Stimulated activated naive CD8-positive, alpha-beta T cell treated with anti-CD3 and anti-CD28 coated beads, Interleukin-15, Interleukin-2, amounts not matched to agents 100 ng/mL and 50 ng/mL, for 24 hours (primary cell): ENCODE data around the gene CRTC1.
"Not testable (repeated sequence)": the region's sequence is repeated elsewhere in the genome, so short reads cannot be mapped to it uniquely, and the experiment has no call there.

ENCODE experiments used
- H3K27ac Mint-ChIP-seq: one replicate; pipeline ENCODE4 v1.8.0; 2021; ENCODE audit warnings: mild to moderate bottlenecking, mixed read lengths
- H3K27me3 Mint-ChIP-seq: one replicate; pipeline ENCODE4 v1.8.0; 2021; ENCODE audit warnings: mixed read lengths
- H3K36me3 Mint-ChIP-seq: one replicate; pipeline ENCODE4 v1.8.0; 2021; ENCODE audit warnings: low read depth, mixed read lengths
- H3K4me1 Mint-ChIP-seq: one replicate; pipeline ENCODE4 v1.8.0; 2021; ENCODE audit warnings: low read depth, mixed read lengths
- H3K4me3 Mint-ChIP-seq: one replicate; pipeline ENCODE4 v1.8.0; 2021; ENCODE audit warnings: mild to moderate bottlenecking, mixed read lengths
- H3K9me3 Mint-ChIP-seq: one replicate; pipeline ENCODE4 v1.8.0; 2021; ENCODE audit warnings: mixed read lengths

Gene CRTC1

DNA sequence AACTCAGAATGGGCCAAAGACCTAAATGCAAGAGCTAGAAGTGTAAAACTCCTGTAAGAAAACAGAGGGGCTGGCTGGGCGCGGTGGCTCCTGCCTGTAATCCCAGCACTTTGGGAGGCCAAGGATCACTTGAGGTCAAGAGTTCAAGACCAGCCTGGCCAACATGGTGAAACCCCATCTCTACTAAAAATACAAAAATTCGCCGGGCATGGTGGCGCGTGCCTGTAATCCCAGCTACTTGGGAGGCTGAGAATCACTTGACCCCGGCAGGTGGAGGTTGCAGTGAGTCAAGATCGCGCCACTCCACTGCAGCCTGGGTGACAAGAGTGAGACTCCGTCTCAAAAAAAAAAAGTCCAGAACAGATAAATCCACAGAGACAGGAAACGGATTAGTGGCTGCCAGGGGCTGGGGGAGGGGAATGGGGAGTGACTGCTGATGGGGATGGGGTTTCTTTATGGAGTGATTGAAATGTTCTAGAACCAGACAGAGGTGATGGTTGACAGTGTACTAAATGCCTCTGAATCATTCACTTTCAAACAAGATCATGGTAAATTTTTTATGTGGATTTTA, 50.4 kb downstream of the CRTC1 start:
- H3K27ac Mint-ChIP-seq, H3K27me3 Mint-ChIP-seq, H3K36me3 Mint-ChIP-seq, H3K4me1 Mint-ChIP-seq, H3K4me3 Mint-ChIP-seq, H3K9me3 Mint-ChIP-seq: not testable (repeated sequence)

DNA sequence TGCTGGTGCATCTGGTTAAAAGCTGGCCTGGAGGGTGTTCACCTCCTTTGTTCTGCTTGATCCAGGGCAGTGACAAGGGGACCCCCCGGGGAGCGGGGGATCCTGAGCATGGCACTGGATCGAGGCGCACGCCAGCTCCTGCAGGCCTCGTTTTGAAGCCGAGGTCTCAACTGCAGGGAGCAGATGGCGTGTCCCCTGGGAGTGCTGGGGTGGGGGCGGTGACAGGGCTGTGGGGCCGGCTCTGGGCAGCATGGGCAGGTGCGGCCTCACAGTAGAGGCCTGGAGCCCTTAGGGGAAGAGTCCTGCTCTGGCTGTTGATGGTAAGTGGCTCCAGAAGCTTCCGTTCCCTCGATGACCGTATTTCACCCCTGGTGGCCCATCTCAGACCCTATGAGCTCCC, 51.8 kb downstream of the CRTC1 start:
- H3K27ac Mint-ChIP-seq = no peak overlapping the region
- peaks cover 4% of the 10 kb centered on the region for H3K4me1 Mint-ChIP-seq
- H3K36me3 Mint-ChIP-seq = no peaks in the 10 kb centered on the region
- no peak overlapping the region for H3K4me3 Mint-ChIP-seq
- H3K9me3 Mint-ChIP-seq = no peaks in the 10 kb centered on the region
- no peaks in the 10 kb centered on the region for H3K27me3 Mint-ChIP-seq

- Mint-ChIP-seq H3K36me3 (no peaks in the 10 kb centered on the region), H3K27ac (no peak overlapping the region), H3K27me3 (no peaks in the 10 kb centered on the region), H3K4me3 (no peak overlapping the region), H3K4me1 (peaks cover 4% of the 10 kb centered on the region), H3K9me3 (no peaks in the 10 kb centered on the region)
These were observed 52.3 kb downstream of the CRTC1 start for GRCh38 chr19:18735752-18736151.

DNA sequence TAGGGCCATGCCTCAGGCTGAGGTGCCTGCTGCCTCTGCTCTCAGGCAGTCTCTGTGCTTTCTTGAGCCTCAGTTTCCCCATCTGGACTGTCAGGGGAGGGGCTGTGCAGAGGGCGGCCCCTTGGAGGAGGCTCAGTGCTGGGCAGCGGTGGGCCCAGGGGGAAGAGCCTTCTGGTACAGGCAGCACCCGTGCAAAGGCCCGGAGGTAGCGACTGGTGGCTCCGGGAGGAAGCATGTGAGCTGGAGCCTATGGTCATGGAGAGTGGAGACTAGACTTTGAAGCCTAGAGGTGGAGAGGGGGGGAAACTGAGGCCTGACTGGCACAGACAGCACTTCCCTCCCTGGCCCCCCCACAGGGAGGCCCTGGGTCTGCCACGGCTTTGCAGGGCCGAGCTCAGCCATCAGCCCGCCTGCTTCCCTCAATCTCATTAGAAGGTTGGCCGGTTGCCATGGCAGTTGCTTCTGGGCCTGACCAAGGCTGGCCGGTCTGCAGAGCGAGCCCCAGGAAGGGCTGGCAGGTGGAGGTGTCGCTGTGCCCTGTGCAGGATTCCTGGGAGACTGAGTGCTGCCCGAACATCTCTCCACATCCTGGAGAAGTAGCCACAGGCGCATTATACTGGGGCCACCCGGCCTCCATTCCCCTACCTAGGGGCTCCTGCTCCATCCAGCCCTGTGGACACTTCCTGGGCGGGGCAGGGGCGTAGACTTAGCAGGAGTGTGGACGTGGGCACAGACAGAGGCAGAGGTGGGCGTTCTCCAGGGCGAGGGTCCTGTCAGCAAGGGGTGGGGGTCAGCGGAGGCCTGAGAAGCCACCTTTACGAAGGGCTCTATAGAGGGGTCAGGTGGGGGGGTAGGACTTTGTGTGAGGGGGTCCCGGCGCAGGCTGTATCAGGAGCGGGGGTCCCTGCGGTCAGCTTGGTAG, 53.2 kb downstream of the CRTC1 start:
- Mint-ChIP-seq H3K4me1 (no peaks in the 10 kb centered on the region), H3K36me3 (no peaks in the 10 kb centered on the region), H3K27ac (no peak overlapping the region), H3K9me3 (no peaks in the 10 kb centered on the region), H3K27me3 (no peaks in the 10 kb centered on the region), H3K4me3 (no peak overlapping the region)

- H3K9me3 Mint-ChIP-seq = no peaks in the 10 kb centered on the region
- H3K4me1 Mint-ChIP-seq = no peaks in the 10 kb centered on the region
These were observed 54.0 kb downstream of the CRTC1 start for GRCh38 chr19:18737337-18737953.

DNA sequence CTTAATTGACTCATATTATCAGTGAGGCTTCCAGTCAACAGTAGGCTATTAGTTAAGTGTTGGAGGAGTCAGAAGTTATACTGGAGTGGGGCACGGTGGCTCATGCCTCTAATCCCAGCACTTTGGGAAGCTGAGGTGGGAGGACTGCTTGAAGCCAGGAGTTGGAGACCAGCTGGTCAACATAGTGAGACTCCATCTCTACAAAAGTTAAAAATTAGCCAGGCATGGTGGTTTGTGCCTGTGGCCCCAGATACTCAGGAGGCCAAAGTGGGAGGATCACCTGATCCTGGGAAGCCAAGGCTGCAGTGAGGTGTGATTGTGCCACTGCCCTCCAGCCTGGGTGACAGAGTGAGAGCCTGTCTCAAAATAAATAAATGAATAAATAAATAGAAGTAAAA, 54.5 kb downstream of the CRTC1 start:
- H3K36me3 Mint-ChIP-seq = no peaks in the 10 kb centered on the region
- no peaks in the 10 kb centered on the region for H3K4me1 Mint-ChIP-seq
- no peaks in the 10 kb centered on the region for H3K27me3 Mint-ChIP-seq
- H3K4me3 Mint-ChIP-seq = no peak overlapping the region
- H3K9me3 Mint-ChIP-seq = no peaks in the 10 kb centered on the region
- H3K27ac Mint-ChIP-seq = no peak overlapping the region

More at GRCh38 chr19:18737337-18737953, 54.0 kb downstream of the CRTC1 start:
- Mint-ChIP-seq H3K36me3 (no peaks in the 10 kb centered on the region), H3K27ac (no peak overlapping the region), H3K27me3 (no peaks in the 10 kb centered on the region), H3K4me3 (no peak overlapping the region)

GRCh38 chr19:18738961-18739690, 55.6 kb downstream of the CRTC1 start:
- no peak overlapping the region for H3K4me3 Mint-ChIP-seq
- no peak overlapping the region for H3K27ac Mint-ChIP-seq
- H3K36me3 Mint-ChIP-seq = no peaks in the 10 kb centered on the region
- no peaks in the 10 kb centered on the region for H3K9me3 Mint-ChIP-seq
- no peaks in the 10 kb centered on the region for H3K4me1 Mint-ChIP-seq
- H3K27me3 Mint-ChIP-seq = no peaks in the 10 kb centered on the region

- H3K27ac Mint-ChIP-seq = no peak overlapping the region
- H3K36me3 Mint-ChIP-seq = no peaks in the 10 kb centered on the region
- no peaks in the 10 kb centered on the region for H3K4me1 Mint-ChIP-seq
These were observed 57.9 kb downstream of the CRTC1 start for GRCh38 chr19:18741124-18742121.

GRCh38 chr19:18742324-18742723, 58.8 kb downstream of the CRTC1 start:
- H3K4me1 Mint-ChIP-seq = no peaks in the 10 kb centered on the region
- no peaks in the 10 kb centered on the region for H3K27me3 Mint-ChIP-seq
- no peaks in the 10 kb centered on the region for H3K36me3 Mint-ChIP-seq
- no peaks in the 10 kb centered on the region for H3K9me3 Mint-ChIP-seq
- H3K4me3 Mint-ChIP-seq = no peak overlapping the region
- H3K27ac Mint-ChIP-seq = no peak overlapping the region

More at GRCh38 chr19:18741124-18742121, 57.9 kb downstream of the CRTC1 start:
- no peak overlapping the region for H3K4me3 Mint-ChIP-seq
- H3K27me3 Mint-ChIP-seq = no peaks in the 10 kb centered on the region
- H3K9me3 Mint-ChIP-seq = no peaks in the 10 kb centered on the region

- H3K27ac Mint-ChIP-seq = no peak overlapping the region
These were observed 59.6 kb downstream of the CRTC1 start for GRCh38 chr19:18742838-18743783.

DNA sequence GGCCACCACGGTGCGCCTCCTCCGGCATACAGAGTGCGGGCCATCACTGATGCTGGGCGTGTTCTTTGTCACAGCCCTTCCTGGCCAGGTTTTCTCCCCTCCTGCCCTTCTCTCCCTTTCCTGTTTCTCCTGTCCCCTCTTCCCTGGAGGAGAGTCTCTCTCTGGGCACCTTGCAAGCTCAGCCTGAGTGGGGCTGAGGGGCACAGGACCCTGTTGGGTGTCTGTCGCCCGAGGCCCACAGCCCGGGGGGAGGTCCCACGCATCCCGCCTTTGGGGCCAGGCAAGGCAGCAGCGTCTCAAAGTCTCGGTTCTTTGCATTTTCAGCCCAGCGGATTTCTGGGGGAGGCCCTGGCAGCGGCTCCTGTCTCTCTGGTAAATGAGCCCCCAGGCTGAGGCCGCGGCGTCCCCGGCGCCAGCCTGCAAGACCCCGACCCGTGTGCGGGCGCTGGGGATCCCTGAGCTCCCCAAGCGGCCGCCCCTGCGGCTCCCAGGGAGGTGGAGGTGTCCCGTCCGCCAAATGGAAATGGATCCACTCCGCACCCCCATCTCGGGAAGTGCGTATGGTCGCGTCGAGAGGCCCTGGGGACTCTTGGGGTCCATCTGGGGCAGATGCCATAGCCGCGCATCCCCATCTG, 60.4 kb downstream of the CRTC1 start:
- Mint-ChIP-seq H3K27ac (no peak overlapping the region), H3K36me3 (no peaks in the 10 kb centered on the region), H3K9me3 (no peaks in the 10 kb centered on the region), H3K27me3 (no peaks in the 10 kb centered on the region), H3K4me3 (no peak overlapping the region), H3K4me1 (no peaks in the 10 kb centered on the region)

More at GRCh38 chr19:18742838-18743783, 59.6 kb downstream of the CRTC1 start:
- Mint-ChIP-seq H3K9me3 (no peaks in the 10 kb centered on the region), H3K27me3 (no peaks in the 10 kb centered on the region), H3K4me3 (no peak overlapping the region), H3K36me3 (no peaks in the 10 kb centered on the region), H3K4me1 (no peaks in the 10 kb centered on the region)

DNA sequence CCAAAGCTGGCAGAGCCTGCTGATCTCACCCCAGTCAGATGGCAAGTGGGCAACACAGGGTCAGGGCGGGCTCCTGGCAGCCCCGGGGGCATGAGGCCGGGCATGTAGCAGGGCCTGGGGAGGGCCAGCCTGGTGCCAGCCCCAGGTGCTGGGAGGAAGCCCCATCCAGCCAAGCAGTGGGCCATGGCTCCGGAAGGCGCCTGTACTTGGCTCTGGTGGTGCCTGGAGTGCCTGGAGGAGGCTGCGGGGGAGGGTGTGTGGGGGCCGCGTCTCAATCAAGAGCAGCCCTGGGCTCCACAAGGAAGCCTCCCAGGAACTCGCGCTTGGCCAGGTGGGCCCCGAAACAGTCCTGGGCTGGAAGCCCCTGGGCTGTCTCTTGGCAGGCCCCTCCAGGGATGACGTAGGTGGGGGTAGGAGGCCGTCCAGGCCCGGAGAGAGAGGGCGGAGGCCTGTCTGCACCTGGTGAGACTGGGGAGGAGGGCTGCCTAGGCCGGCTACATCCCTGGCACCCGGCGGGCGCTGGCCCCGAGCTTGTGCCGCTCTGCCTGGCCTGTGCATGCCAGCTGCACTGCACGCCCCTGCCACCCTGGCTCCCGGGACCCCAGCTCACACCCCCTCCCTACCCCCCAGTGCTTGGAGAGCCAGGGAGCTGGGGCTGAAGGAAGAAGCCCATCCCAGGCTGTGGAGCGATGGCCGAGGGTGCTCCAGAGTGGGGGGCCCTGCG, 61.7 kb downstream of the CRTC1 start:
- H3K36me3 Mint-ChIP-seq = no peaks in the 10 kb centered on the region
- no peaks in the 10 kb centered on the region for H3K27me3 Mint-ChIP-seq
- no peak overlapping the region for H3K27ac Mint-ChIP-seq
- no peaks in the 10 kb centered on the region for H3K9me3 Mint-ChIP-seq
- H3K4me1 Mint-ChIP-seq = no peaks in the 10 kb centered on the region
- H3K4me3 Mint-ChIP-seq = no peak overlapping the region
